Ovary (tissue), 3 donors: Measurements from ENCODE around the gene CHD9.

Experiments
- CTCF ChIP-seq, 3 donors: fragments of 450-650 bp in 2 of 3; fragments of 200-600 bp in 1 of 3; IDR thresholded peaks; one replicate each; pipeline versions ENCODE4 v1.5.1 to v1.8.0; 2016 to 2022; ENCODE audit warnings: antibody characterized with exemption in 3 of 3, mild to moderate bottlenecking in 1 of 3
- POLR2A ChIP-seq: fragments of 450-650 bp; IDR thresholded peaks from one replicate; pipeline ENCODE4 v1.6.1; 2017; ENCODE audit warnings: antibody characterized with exemption, mild to moderate bottlenecking, moderate library complexity
- donor health status: DM: no; HTN: no; CAD: no.

- TF ChIP-seq CTCF (IDR thresholded peaks at IDR 0.05) (no peak), POLR2A (no peak)
Observed at GRCh38 chr16:53121661-53122060, 66.9 kb downstream of the CHD9 start.
